GM10266 (cell line): Measurements from ENCODE around the gene SPRR2F.

Experiments
- DNase-seq: peaks from one replicate; pipeline ENCODE4 v3.0.0; 2012; ENCODE audit errors: extremely low spot score
- CTCF ChIP-seq: IDR thresholded peaks from 2 replicates; pipeline ENCODE4 v1.5.1; 2012; ENCODE audit warnings: mild to moderate bottlenecking, low read depth; ENCODE audit not compliant: control insufficient read depth, insufficient read depth; ENCODE audit errors: missing control alignments

The SPRR2F gene

GRCh38 chr1:153099461-153100045 is 13.8 kb downstream of the SPRR2F start:
- no peak for DNase-seq
- no peak for TF ChIP-seq CTCF

GRCh38 chr1:153095764-153096163 is 17.6 kb downstream of the SPRR2F start:
- no peak for TF ChIP-seq CTCF
- DNase-seq: no peak

- no peak for TF ChIP-seq CTCF
- no peak for DNase-seq
Measured at GRCh38 chr1:153094426-153094825, 18.9 kb downstream of the SPRR2F start, which contains the start of gene SPRR2E. TSS of gene SPRR2E (minus strand) at chr1:153094526. CDS start at chr1:153093751, 775 bp downstream.

- DNase-seq: no peak
- TF ChIP-seq CTCF: no peak
Measured at GRCh38 chr1:153087652-153088051, 25.7 kb downstream of the SPRR2F start.

- TF ChIP-seq CTCF: no peak
- DNase-seq: no peak
Measured at GRCh38 chr1:153081736-153082135, 31.6 kb downstream of the SPRR2F start.

GRCh38 chr1:153072806-153073726 is 40.2 kb downstream of the SPRR2F start:
- no peak for DNase-seq
- TF ChIP-seq CTCF: no peak

- TF ChIP-seq CTCF: no peak
- DNase-seq: no peak
Measured at GRCh38 chr1:153071511-153071910, 41.8 kb downstream of the SPRR2F start, which contains the start of gene SPRR2B. TSS of gene SPRR2B (minus strand) at chr1:153071611. CDS start at chr1:153070839, 772 bp downstream.
